Activated CD4-positive, alpha-beta T cell treated with anti-CD3 and anti-CD28 coated beads, Interleukin-10, Interleukin-2, amounts not matched to agents 100 ng/mL and 50 ng/mL, durations not matched to agents 16 hours and 8 hours (primary cell): ENCODE data around the gene RPN2.

Experiments
- DNase-seq: peaks from one replicate; pipeline ENCODE4 v3.0.0-alpha.2; 2020

Gene RPN2

DNA sequence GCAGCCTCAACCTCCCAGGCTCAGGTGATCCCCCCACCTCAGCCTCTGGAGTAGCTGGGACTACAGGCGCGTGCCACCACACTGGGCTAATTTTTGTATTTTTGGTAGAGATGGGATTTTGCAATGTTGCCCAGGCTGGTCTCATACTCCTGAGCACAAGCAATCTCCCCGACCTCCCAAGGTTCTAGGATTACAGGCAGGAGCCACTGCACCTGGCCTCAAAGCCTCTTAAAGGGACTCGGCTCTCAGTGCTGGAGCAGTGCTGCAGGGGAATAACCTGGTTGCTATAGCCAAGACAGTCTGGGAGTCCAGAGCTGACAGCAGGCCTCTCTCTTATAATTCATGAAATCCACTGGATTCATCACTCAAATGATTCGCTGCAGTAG lies 65.4 kb downstream of the RPN2 start:
- DNase-seq: no peak

- DNase-seq: no peak
Measured at GRCh38 chr20:37245216-37246150, 66.4 kb downstream of the RPN2 start.

GRCh38 chr20:37246736-37247135 lies 67.6 kb downstream of the RPN2 start:
- no peak for DNase-seq

DNA sequence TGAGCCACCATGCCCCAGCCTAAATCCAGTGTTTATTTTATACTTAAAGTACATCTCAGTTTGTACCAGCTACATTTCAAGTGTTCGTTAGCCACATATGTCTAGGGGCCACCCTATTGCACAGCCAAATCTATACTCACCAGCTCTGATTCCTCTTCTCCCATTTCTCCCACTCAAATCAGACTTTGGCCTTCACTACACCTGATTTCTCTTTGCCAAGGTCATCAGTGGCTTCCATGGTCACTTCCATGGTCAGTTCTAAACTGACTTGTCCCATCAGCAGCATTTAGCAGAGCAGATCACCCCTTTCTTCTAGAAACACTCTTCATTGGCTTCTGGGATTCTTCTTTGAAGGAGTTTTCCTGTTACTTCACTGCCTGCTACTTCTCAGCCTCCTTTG lies 68.4 kb downstream of the RPN2 start:
- DNase-seq: no peak

DNA sequence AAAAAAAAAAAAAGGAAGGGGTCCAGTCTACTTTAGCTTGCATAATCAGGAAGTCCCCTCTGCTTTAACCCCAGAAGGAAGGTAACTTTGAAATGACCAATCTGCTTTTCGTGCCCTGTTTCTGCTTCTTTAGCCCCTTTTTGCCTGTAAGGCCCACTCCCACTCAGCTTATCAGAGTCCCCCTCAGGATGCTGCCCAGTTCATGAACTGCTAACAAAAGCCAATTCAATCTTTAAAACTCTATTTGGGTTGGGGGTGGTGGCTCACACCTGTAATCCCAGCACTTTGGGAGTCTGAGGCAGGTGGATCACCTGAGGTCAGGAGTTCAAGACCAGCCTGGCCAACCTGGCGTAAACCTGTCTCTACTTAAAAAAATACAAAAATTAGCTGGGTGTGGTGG lies 70.2 kb downstream of the RPN2 start:
- DNase-seq: no peak

DNA sequence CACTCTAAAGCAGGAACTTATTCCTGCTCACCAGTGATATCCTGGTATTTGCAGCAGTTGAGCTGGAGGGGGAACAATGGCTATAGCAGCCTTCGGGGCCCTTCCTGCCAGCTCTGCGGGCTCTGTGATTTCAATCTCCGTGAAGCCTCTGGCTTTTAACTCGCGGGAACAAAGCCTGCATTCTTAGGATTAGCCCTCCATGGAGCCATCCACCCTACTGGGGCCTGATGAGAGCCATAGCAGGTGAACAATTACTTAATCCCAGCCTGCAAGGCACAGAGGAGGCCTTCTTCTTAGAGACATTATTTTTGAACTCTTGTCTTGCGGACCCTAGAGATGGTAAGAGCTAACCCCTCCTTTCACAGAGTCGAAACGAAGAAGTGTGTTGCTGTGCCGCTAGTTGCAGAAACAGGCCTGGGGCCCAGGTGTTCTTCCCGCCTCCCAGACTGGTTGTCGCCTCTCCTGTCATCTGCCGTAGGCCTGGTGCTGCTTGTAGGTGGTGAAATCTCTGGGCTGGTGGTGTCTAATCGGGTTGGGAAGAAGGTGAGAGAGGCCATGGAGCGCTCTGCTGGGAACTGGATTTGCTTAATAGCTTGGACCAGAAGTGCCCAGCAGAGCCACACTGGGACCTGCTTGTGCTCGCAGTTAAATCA lies 72.8 kb downstream of the RPN2 start:
- DNase-seq: no peak

DNA sequence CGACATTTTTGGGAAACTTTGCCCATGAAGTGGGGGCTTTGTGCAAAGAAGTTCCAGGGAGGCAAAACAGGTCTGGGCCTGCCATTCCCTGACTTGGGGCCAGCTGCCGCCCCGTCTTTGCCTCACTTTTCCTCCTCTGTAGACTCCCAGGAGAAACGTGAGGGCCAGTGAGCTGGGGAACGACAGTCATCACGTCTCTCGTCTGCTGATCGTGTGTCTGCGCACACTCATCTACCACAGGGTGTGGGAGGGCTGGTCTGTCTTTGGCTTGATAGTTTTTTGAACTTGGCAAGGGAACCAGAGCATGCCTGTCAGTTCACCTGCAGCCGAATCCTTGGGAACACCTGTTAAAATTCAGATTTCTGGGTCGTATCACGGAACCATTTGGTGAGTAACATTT lies 74.0 kb downstream of the RPN2 start:
- DNase-seq: no peak

- no peak for DNase-seq
Measured at GRCh38 chr20:37254114-37254878, 75.2 kb downstream of the RPN2 start.

- no peak for DNase-seq
Measured at GRCh38 chr20:37256286-37256685, 77.2 kb downstream of the RPN2 start.

GRCh38 chr20:37257530-37257929 lies 78.4 kb downstream of the RPN2 start:
- DNase-seq: no peak

- DNase-seq: no peak
Measured at GRCh38 chr20:37257988-37258387, 78.9 kb downstream of the RPN2 start.

DNA sequence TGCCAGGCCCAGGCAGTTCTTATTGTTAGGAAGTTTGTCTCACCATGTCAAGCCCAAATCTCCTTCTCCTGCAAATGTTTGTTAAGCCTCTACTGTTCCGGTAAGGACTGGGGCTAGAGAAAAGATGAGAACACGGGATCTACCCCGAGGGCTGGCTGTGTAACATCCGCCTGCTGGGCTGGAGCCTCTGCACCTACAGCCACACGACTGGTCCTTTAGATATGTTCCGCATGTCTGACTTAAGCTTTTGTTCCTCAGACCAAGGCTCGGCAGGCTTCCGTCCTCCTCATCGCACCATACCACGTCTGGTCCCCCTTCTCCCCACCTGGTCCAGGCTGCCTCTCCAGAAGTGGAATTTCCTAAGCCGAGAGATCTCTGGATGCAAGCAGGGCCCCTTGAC lies 79.9 kb downstream of the RPN2 start:
- no peak for DNase-seq

DNA sequence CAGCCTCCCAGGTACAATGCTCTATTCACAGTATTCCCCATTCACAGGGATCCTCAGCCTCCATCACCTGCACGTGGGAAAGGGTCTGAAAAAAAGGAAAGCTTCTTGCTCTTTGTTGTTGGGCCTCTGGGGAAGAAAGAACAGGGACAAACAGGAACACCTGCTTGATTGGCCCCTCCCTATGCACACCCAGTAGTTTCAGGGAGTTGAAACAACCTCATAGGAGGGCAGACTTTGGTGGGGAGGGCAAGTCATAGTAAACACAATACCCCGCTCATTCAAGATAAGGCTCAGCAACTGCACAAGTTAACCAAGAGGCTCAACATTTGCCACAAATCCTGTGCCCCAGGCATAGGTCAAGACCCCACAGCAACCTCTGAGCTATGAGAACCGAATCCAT lies 80.7 kb downstream of the RPN2 start:
- DNase-seq: no peak

DNA sequence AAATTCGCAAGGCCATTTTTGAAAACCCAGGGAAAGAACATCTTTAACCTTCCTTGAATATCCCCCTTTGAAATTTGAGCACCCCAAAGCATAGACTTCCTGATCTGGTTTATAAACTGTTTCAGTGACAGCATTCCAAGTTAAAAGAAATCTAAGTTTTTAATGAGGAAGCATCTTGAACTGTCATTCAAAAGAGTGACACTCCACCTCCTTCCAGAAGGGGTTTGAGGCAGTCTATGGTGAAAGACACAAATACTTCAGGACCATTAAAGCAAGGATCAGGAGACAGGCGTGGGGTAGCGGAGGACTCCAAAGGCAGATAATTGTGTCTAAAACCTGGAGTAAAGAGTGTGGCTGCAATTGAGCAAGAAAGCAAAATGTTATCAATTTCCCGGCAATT lies 81.8 kb downstream of the RPN2 start:
- no peak for DNase-seq

- no peak for DNase-seq
Measured at GRCh38 chr20:37261714-37262113, 82.6 kb downstream of the RPN2 start, which contains the start of gene GHRH. GHRH (minus strand) TSS chr20:37261814; CDS start chr20:37256889, 4,925 bp downstream.

- no peak for DNase-seq
Measured at GRCh38 chr20:37262505-37262904, 83.4 kb downstream of the RPN2 start.

GRCh38 chr20:37263686-37264085 lies 84.6 kb downstream of the RPN2 start:
- no peak for DNase-seq

DNA sequence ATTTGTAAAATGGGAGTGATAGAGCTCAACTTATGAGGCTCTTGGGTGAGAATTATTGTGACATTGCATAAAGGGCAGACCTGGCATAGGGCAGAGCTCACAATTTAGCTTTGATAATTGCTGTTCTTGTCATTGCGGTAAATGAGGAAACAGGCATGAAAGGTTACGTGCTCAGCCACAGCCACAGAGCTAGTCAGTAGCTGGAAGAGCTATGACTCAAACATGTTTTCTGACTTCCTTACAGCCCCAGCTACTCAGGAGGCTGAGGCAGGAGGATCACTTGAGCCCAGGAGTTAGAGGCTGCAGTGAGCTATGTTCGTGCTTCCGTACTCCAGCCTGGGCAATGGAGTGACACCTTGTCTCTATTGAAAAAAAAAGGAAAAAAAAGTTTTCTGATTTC lies 86.0 kb downstream of the RPN2 start:
- DNase-seq: peak; percentile 58

GRCh38 chr20:37266940-37267666 lies 88.0 kb downstream of the RPN2 start:
- DNase-seq: no peak

DNA sequence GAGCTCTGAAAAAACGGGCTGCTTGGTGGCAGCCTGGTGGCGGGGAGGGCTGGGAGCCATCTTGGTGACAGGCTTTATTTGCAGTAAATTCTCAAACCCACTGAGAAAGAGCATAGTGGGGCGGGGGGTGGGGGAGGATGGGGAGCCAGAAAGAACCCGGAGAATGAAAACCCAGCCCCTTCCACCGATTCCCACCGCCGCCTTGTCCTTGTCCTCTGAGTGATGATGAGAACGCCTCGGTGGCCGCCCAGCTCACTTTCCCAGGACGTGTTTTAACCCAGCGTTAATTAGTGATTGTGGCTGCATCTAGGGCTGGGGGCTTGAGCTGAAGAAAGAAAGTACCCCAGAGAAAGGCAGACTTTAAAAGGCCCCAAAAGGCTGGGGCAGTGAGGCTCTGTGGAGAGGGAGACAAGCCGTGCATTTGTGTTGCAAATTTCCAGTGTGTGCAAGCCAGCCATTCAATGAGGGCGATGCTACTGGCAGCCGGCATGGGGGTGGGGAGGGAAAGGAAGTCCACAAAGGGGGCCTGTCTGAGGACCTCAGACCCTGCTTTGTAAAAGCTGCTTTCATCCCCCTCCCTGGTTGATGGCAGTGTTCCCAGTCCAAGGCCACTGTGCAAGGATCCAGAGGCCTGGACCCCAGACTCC lies 88.7 kb downstream of the RPN2 start:
- DNase-seq: no peak

DNA sequence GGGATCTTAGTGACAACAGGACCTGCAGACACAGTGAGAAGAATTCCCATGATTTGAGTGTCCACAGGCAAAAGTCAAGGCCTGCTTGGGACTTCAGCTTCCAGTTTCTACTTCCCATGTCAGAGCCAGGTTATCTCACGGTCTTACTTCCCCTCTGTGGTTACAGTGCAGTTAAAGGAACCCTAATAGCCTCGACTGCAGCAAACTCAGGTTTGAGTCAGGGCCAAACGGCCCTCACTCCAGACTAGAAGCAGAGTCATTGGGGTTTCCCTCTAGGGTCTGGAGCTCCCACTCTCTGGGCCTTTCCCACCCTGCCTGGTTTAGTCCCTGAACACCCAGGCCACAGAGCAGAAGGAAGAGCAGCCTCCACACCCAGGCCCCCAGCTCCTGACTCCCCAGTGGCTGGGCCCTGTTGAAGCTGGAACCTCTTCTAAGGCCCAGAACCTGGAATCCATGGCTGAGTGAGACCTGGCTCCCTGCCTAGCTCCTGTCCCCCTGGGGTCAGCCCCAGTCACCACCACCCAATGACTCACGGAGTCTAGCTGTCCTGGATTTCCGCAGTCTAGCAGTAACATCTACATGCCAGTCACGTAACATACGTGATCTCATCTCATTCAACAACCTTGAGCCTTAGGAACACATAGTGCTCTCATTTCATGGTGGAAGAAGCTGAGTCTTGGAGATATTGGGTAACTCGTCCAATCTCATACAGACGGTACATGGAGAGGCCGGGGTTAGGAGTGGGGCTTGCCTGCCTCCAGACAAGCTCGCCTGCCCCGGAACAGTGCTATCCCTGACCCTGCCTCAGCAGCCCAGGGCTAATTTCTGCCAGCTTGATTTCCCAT lies 91.7 kb downstream of the RPN2 start:
- no peak for DNase-seq
